K562 (cell line): Measurements from ENCODE around the gene USP37. TPM values are rescaled to one million over a fixed set of nuclear protein-coding genes. Genes with fewer than 3 reads are reported as not detected.

ENCODE experiments used
- ATAC-seq: fragments of 200-7000 bp; cut with Tn5 transposase; 3 replicates; pipeline ENCODE4 v1.9.1; 2020; ENCODE audit warnings: moderate library complexity
- BruUV-seq: library from RNA; stranded (reverse); fragments of 400-500 nt; replicated peaks from 2 replicates; lab custom pipeline; 2021; lab: Mats Ljungman, UMichigan
- CTCF ChIA-PET: fragments of 300-600 bp; formaldehyde crosslinking; extraction: SDS; loops from one replicate; lab custom pipeline; 2021; ENCODE audit warnings: low intra/inter-chr PET ratio; lab: Yijun Ruan, JAX
- POLR2A ChIA-PET: fragments of 300-600, 350-650 bp; sonication (Branson Sonifier 250); formaldehyde crosslinking; extraction: SDS; loops from one replicate; lab custom pipeline; 2021; ENCODE audit warnings: antibody characterized with exemption, inconsistent platforms; lab: Yijun Ruan, JAX
- DNase-seq, 4 experiments: peaks; one replicate each; pipeline versions ENCODE4 v3.0.0 to v3.0.0-alpha.2; 2011 to 2018; ENCODE audit warnings: low spot score in 3 of 4, mixed read lengths in 3 of 4; ENCODE audit errors: extremely low read depth in 1 of 4
- FAIRE-seq: peaks from 2 replicates; lab custom pipeline; 2011; peaks lifted over from hg19 to GRCh38; lab: Jason Lieb, UNC
- H2AFZ ChIP-seq: 2 replicates; pipeline ENCODE4 v1.6.0; 2011; ENCODE audit warnings: low read depth, low read length, control low read depth, inconsistent platforms
- H3K27ac ChIP-seq: fragments of 200-600 bp; 3 replicates; pipeline ENCODE4 v1.8.0; 2011; ENCODE audit warnings: low read depth, mild to moderate bottlenecking, control low read depth, inconsistent platforms, low read length, moderate library complexity, mixed read lengths; ENCODE audit errors: extremely low read depth
- H3K27me3 ChIP-seq, 2 experiments: fragments of 300-600 bp in 1 of 2; 2 replicates in 1 of 2; 3 replicates in 1 of 2; pipeline versions ENCODE4 v1.6.0 to v1.8.0; 2011; ENCODE audit warnings: inconsistent platforms in 2 of 2, low read length in 2 of 2, mild to moderate bottlenecking in 1 of 2, mixed read lengths in 1 of 2, moderate library complexity in 1 of 2; ENCODE audit not compliant: control insufficient read depth in 2 of 2, insufficient read depth in 2 of 2
- H3K36me3 ChIP-seq: fragments of 300-600 bp; 3 replicates; pipeline ENCODE4 v1.8.0; 2011; ENCODE audit warnings: mild to moderate bottlenecking, low read length, inconsistent platforms; ENCODE audit not compliant: control insufficient read depth, insufficient read depth
- H3K4me1 ChIP-seq, 2 experiments: fragments of 200-600 bp in 1 of 2; replicated peaks in 1 of 2; 2 replicates in 1 of 2; 3 replicates in 1 of 2; pipeline versions ENCODE4 v1.5.1 to v1.8.0; 2011; ENCODE audit warnings: inconsistent platforms in 2 of 2, low read length in 2 of 2, mild to moderate bottlenecking in 1 of 2, mixed read lengths in 1 of 2, moderate library complexity in 1 of 2; ENCODE audit not compliant: control insufficient read depth in 2 of 2, insufficient read depth in 2 of 2
- H3K4me2 ChIP-seq: 2 replicates; pipeline ENCODE4 v1.6.1; 2011; ENCODE audit warnings: low read length, control low read depth, inconsistent platforms, mixed read lengths; ENCODE audit not compliant: insufficient read depth
- H3K4me3 ChIP-seq: fragments of 200-600 bp; sonication (generic), shearing (Covaris generic); 2 replicates; pipeline ENCODE4 v1.5.1; 2016; ENCODE audit warnings: control low read depth, inconsistent platforms
- H3K79me2 ChIP-seq: fragments of 200-600 bp; 3 replicates; pipeline ENCODE4 v1.8.0; 2011; ENCODE audit warnings: low read length, inconsistent platforms; ENCODE audit not compliant: control insufficient read depth, insufficient read depth
- H3K9ac ChIP-seq, 2 experiments: 2 replicates each; pipeline versions ENCODE4 v1.6.0 to v1.6.1; 2011; ENCODE audit warnings: low read depth in 2 of 2, low read length in 2 of 2, control low read depth in 1 of 2, inconsistent platforms in 1 of 2, mild to moderate bottlenecking in 1 of 2, mixed read lengths in 1 of 2; ENCODE audit not compliant: insufficient read depth in 1 of 2
- H3K9me1 ChIP-seq: one replicate; pipeline ENCODE4 v1.6.0; 2011; ENCODE audit warnings: inconsistent platforms, mild to moderate bottlenecking, low read length, moderate library complexity; ENCODE audit not compliant: control insufficient read depth, insufficient read depth
- H3K9me3 ChIP-seq: replicated peaks from 2 replicates; pipeline ENCODE4 v1.5.1; 2011; ENCODE audit warnings: low read depth, low read length, inconsistent platforms; ENCODE audit not compliant: control insufficient read depth, insufficient read depth
- H4K20me1 ChIP-seq: replicated peaks from 2 replicates; pipeline ENCODE4 v1.6.1; 2011; ENCODE audit warnings: low read length, inconsistent platforms, mixed read lengths; ENCODE audit not compliant: control insufficient read depth, insufficient read depth
- ADNP ChIP-seq: fragments of 200-800 bp; sonication (Bioruptor generic); IDR thresholded peaks from 2 replicates; pipeline ENCODE4 v1.6.1; 2016; ENCODE audit warnings: missing genetic modification characterization, missing compliant biosample characterization
- FIP1L1 ChIP-seq: fragments of 200-400 bp; formaldehyde crosslinking; IDR thresholded peaks from 2 replicates; pipeline ENCODE4 v1.6.1; 2018; ENCODE audit warnings: mild to moderate bottlenecking, low read depth, low read length; ENCODE audit not compliant: poor library complexity, severe bottlenecking
- GATAD2A ChIP-seq: fragments of 450-650 bp; IDR thresholded peaks from 2 replicates; pipeline ENCODE4 v1.6.1; 2017
- HMG20B ChIP-seq: fragments of 250-450 bp; sonication (Bioruptor Pico); IDR thresholded peaks from 2 replicates; pipeline ENCODE4 v1.5.0; 2021; ENCODE audit warnings: mild to moderate bottlenecking
- KDM5B ChIP-seq: fragments of 200-600 bp; sonication (generic); IDR thresholded peaks from 2 replicates; pipeline ENCODE4 v1.6.1; 2012; ENCODE audit warnings: low read depth, mild to moderate bottlenecking, moderate library complexity, low read length, control low read depth, inconsistent platforms; ENCODE audit not compliant: insufficient replicate concordance
- L3MBTL2 ChIP-seq: fragments of 450-650 bp; IDR thresholded peaks from 2 replicates; pipeline ENCODE4 v1.6.1; 2016; ENCODE audit warnings: mild to moderate bottlenecking, moderate library complexity
- MECOM ChIP-seq: fragments of 250-450 bp; sonication (Bioruptor Pico); IDR thresholded peaks from 2 replicates; pipeline ENCODE4 v1.8.0; 2022; ENCODE audit warnings: inconsistent platforms
- POLR3A ChIP-seq: IDR thresholded peaks from 2 replicates; pipeline ENCODE4 v1.6.1; 2011; ENCODE audit warnings: borderline replicate concordance, mild to moderate bottlenecking, moderate library complexity; ENCODE audit not compliant: insufficient read length, insufficient read depth; ENCODE audit errors: extremely low read depth
- XRCC5 ChIP-seq: fragments of 200-400 bp; formaldehyde crosslinking; IDR thresholded peaks from 2 replicates; pipeline ENCODE4 v1.6.1; 2017; ENCODE audit warnings: low read depth, mild to moderate bottlenecking, low read length
- ZNF561 ChIP-seq: fragments of 450-650 bp; formaldehyde crosslinking; conservative IDR thresholded peaks from 2 replicates; pipeline ENCODE4 v1.4.0; 2020; ENCODE audit warnings: mild to moderate bottlenecking, moderate library complexity
- WGBS: fragments of 100-300 bp; shearing (Covaris generic); methylation state at CpG from one replicate; pipeline ENCODE4 v1.1.6; 2016; ENCODE audit warnings: low coverage, mixed read lengths; ENCODE audit not compliant: insufficient coverage; ENCODE audit errors: missing lambda C conversion rate; 5-methylcytosine and 5-hydroxymethylcytosine counted together
- in situ Hi-C: fragments of 300-500 bp; cut with MboI; formaldehyde crosslinking; loops from 4 replicates; pipeline ENCODE4 v1.15.0; 2018; ENCODE audit warnings: inconsistent platforms, mixed read lengths
- intact Hi-C: fragments of 100-400 bp; cut with micrococcal nuclease; formaldehyde crosslinking; loops from 2 replicates; pipeline ENCODE4 v1.14.2; 2022
- polyA plus RNA-seq, 8 experiments: library from polyadenylated mRNA; depleted of rRNA in 4 of 8; stranded (reverse) in 5 of 8; unstranded in 3 of 8; fragments of >200 nt; fragmentation: Nextera tagmentation in 2 of 8; fragmentation: Illumina TruSeq in 1 of 8; extraction: Ambion mirVana in 2 of 8; extraction: Trizol in 1 of 8; gene quantifications; 2 replicates each; pipeline versions ENCODE4 v1.2.1 to v1.2.3, GENCODE V29; 2011 to 2014; ENCODE audit warnings: inconsistent platforms in 1 of 8, missing spikeins in 1 of 8
- total RNA-seq, 7 experiments: library from RNA; depleted of rRNA in 6 of 7; stranded (reverse); fragments of >200 nt in 6 of 7; fragmentation: Illumina TruSeq in 2 of 7; extraction: Trizol in 2 of 7; gene quantifications; 2 replicates each; pipeline versions ENCODE4 v1.2.1 to v1.2.3, GENCODE V29; 2011 to 2021; ENCODE audit warnings: low replicate concordance in 1 of 7
- TF ChIP-seq, protein P1 (sequence below): IDR thresholded peaks from 2 replicates; pipeline ENCODE4 v1.6.1; 2011; ENCODE audit warnings: borderline replicate concordance, low read depth, mild to moderate bottlenecking, moderate library complexity, low read length; ENCODE audit not compliant: insufficient read depth, poor library complexity, severe bottlenecking
- TF ChIP-seq, protein P2 (sequence below), 2 experiments: IDR thresholded peaks; 2 replicates each; pipeline ENCODE4 v1.6.1; 2011; ENCODE audit warnings: borderline replicate concordance in 1 of 2, control low read depth in 1 of 2, low read depth in 1 of 2, low read length in 1 of 2, mild to moderate bottlenecking in 1 of 2, mixed read lengths in 1 of 2, moderate library complexity in 1 of 2; ENCODE audit not compliant: insufficient read depth in 1 of 2, insufficient read length in 1 of 2, poor library complexity in 1 of 2, severe bottlenecking in 1 of 2; ENCODE audit errors: extremely low read depth in 1 of 2
- TF ChIP-seq, protein P3 (sequence below), 3 experiments: IDR thresholded peaks in 2 of 3; conservative IDR thresholded peaks in 1 of 3; 2 replicates each; pipeline ENCODE4 v1.5.1; 2011 to 2012; ENCODE audit warnings: low read length in 3 of 3, mild to moderate bottlenecking in 3 of 3, control low read depth in 2 of 3, improper control_type of control experiment in 1 of 3, inconsistent platforms in 1 of 3, low read depth in 1 of 3, mixed read lengths in 1 of 3, moderate library complexity in 1 of 3; ENCODE audit not compliant: insufficient read depth in 2 of 3

Gene USP37
- total and polyA plus RNA-seq, 9 of the 15 experiments (the other 6 are each of a cell fraction or from before 2014, with no cell fraction given), result 2.0 to 14.2 (median 8.5) TPM

DNA sequence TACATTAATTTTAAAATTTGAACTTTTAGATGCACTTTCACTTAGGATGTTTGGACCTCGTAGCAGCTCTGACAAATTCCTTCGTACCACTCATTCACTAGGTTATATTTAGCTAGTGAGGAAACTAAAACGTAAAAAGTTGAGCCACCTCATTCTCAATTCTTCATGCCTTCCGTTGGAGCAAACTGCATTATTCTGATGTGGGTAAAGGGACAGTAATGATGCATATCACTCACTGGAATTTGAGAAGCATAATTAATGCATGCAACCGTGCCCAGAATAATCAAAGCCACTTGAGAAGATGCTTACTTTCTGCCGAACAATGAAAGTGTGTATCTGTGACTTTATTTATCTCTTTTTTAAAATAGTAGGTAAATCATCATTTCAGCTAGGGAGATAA lies 2.7 kb upstream of the USP37 start:
- Histone ChIP-seq H3K9me3 (no peaks in the 10 kb centered on the region), H3K4me3 (peak overlapping the region; percentile 77), H3K4me1 (peaks cover 7 to 8% of the 10 kb centered on the region in 2 experiments; a peak in 4 of 5 replicates), H3K36me3 (peaks cover 47% of the 10 kb centered on the region), H3K9me1 (no peaks in the 10 kb centered on the region), H3K27me3 (no peaks in the 10 kb centered on the region), H3K79me2 (peaks cover 96% of the 10 kb centered on the region), H3K9ac (peak overlapping the region in 1 of 2 experiments; percentile 88; a peak in 1 of 4 replicates), H3K4me2 (peak overlapping the region; percentile 97), H2AFZ (no peak overlapping the region), H3K27ac (0 out of 3 replicates have a peak overlapping the region, but pooled peaks have one; percentile 21), H4K20me1 (0 out of 2 replicates have a peak, but pooled peaks cover 3% of the 10 kb centered on the region)
- DNase-seq, result no peak
- WGBS, result 30% methylated on average over 4 of the region's 6 CpGs
- ATAC-seq, result no peak
- no TSS peak for BruUV-seq
- in situ Hi-C loops, result no loop called here
- ChIA-PET POLR2A (interaction anchor here (0.5 to 0.6 kb wide), 2 partner anchors 31 to 184 kb away, joined by 3 to 5 read pairs; no protein-coding TSS in a partner anchor), CTCF (no interaction called here)
- FAIRE-seq, result no peak
- TF ChIP-seq GATAD2A (no peak), HMG20B (CRISPR knock-in tag) (no peak), ZNF561 (no peak), ADNP (tag) (no peak), XRCC5 (no peak), FIP1L1 (no peak), L3MBTL2 (no peak), MECOM (CRISPR knock-in tag) (no peak), KDM5B (no peak), POLR3A (no peak)
- TF ChIP-seq, protein P1, sequence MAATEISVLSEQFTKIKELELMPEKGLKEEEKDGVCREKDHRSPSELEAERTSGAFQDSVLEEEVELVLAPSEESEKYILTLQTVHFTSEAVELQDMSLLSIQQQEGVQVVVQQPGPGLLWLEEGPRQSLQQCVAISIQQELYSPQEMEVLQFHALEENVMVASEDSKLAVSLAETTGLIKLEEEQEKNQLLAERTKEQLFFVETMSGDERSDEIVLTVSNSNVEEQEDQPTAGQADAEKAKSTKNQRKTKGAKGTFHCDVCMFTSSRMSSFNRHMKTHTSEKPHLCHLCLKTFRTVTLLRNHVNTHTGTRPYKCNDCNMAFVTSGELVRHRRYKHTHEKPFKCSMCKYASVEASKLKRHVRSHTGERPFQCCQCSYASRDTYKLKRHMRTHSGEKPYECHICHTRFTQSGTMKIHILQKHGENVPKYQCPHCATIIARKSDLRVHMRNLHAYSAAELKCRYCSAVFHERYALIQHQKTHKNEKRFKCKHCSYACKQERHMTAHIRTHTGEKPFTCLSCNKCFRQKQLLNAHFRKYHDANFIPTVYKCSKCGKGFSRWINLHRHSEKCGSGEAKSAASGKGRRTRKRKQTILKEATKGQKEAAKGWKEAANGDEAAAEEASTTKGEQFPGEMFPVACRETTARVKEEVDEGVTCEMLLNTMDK, result no peak
- TF ChIP-seq, protein P2, sequence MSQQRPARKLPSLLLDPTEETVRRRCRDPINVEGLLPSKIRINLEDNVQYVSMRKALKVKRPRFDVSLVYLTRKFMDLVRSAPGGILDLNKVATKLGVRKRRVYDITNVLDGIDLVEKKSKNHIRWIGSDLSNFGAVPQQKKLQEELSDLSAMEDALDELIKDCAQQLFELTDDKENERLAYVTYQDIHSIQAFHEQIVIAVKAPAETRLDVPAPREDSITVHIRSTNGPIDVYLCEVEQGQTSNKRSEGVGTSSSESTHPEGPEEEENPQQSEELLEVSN (IDR thresholded peaks at IDR 0.05; ENCODE audit: borderline replicate concordance in 1 of 2, extremely low read depth in 1 of 2, insufficient read depth in 1 of 2, insufficient read length in 1 of 2, low read depth in 1 of 2, low read length in 1 of 2, poor library complexity in 1 of 2, severe bottlenecking in 1 of 2), result no peak
- TF ChIP-seq, protein P3, sequence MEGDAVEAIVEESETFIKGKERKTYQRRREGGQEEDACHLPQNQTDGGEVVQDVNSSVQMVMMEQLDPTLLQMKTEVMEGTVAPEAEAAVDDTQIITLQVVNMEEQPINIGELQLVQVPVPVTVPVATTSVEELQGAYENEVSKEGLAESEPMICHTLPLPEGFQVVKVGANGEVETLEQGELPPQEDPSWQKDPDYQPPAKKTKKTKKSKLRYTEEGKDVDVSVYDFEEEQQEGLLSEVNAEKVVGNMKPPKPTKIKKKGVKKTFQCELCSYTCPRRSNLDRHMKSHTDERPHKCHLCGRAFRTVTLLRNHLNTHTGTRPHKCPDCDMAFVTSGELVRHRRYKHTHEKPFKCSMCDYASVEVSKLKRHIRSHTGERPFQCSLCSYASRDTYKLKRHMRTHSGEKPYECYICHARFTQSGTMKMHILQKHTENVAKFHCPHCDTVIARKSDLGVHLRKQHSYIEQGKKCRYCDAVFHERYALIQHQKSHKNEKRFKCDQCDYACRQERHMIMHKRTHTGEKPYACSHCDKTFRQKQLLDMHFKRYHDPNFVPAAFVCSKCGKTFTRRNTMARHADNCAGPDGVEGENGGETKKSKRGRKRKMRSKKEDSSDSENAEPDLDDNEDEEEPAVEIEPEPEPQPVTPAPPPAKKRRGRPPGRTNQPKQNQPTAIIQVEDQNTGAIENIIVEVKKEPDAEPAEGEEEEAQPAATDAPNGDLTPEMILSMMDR (IDR thresholded peaks at IDR 0.05 in 2 of 3, conservative IDR thresholded peaks at IDR 0.05 in 1 of 3; ENCODE audit: insufficient read depth in 2 of 3, low read depth in 1 of 3, low read length in 3 of 3), result no peak
- intact Hi-C loops, result no loop called here
